ENCODE measurements around the gene SLC46A2.

Gene SLC46A2

GRCh38 chr9:112841261-112841660 lies 49.4 kb downstream of the SLC46A2 start:
- TF ChIP-seq EZH2phosphoT487 (conservative IDR thresholded peaks at IDR 0.05; ENCODE audit: low read length) (no peak), CTCF (IDR thresholded peaks at IDR 0.05; ENCODE audit: insufficient read depth, low read length, poor library complexity, severe bottlenecking) (no peak)
- H3K4me2 ChIP-seq (ENCODE audit: low read depth, low read length, poor library complexity, severe bottlenecking) = no peak overlapping the region
- H2AFZ ChIP-seq (ENCODE audit: low read depth, low read length, severe bottlenecking) = no peak overlapping the region
- no peak overlapping the region for H3K27ac ChIP-seq (ENCODE audit: low read depth, low read length)
- no peaks in the 10 kb centered on the region for H3K79me2 ChIP-seq (ENCODE audit: insufficient read depth, low read length)
- no peaks in the 10 kb centered on the region for H3K27me3 ChIP-seq (ENCODE audit: low read length)
- no peaks in the 10 kb centered on the region for H3F3A ChIP-seq (ENCODE audit: insufficient read depth)
- no peak overlapping the region for H3K4me3 ChIP-seq (ENCODE audit: insufficient read depth, low read length, poor library complexity, severe bottlenecking)
- H3K9ac ChIP-seq (ENCODE audit: low read length) = no peak overlapping the region
- H4K20me1 ChIP-seq (ENCODE audit: low read depth, low read length) = no peaks in the 10 kb centered on the region
- H3K36me3 ChIP-seq (ENCODE audit: low read length) = no peaks in the 10 kb centered on the region
- H3K9me3 ChIP-seq (ENCODE audit: insufficient read depth, low read length) = no peaks in the 10 kb centered on the region
- no peaks in the 10 kb centered on the region for H3K9me2 ChIP-seq (replicated peaks; ENCODE audit: insufficient read depth, low read length)

GRCh38 chr9:112839331-112839730 lies 51.3 kb downstream of the SLC46A2 start:
- H3F3A ChIP-seq (ENCODE audit: insufficient read depth) = no peaks in the 10 kb centered on the region
- H3K9ac ChIP-seq (ENCODE audit: low read length) = no peak overlapping the region
- no peaks in the 10 kb centered on the region for H3K36me3 ChIP-seq (ENCODE audit: low read length)

GRCh38 chr9:112838342-112838741 lies 52.3 kb downstream of the SLC46A2 start:
- Histone ChIP-seq H3K9me3 (ENCODE audit: insufficient read depth, low read length) (no peaks in the 10 kb centered on the region), H3K4me2 (ENCODE audit: low read depth, low read length, poor library complexity, severe bottlenecking) (no peak overlapping the region), H3K27ac (ENCODE audit: low read depth, low read length) (no peak overlapping the region), H3F3A (ENCODE audit: insufficient read depth) (no peaks in the 10 kb centered on the region), H3K9ac (ENCODE audit: low read length) (no peak overlapping the region), H3K4me3 (ENCODE audit: insufficient read depth, low read length, poor library complexity, severe bottlenecking) (no peak overlapping the region), H2AFZ (ENCODE audit: low read depth, low read length, severe bottlenecking) (no peak overlapping the region), H3K79me2 (ENCODE audit: insufficient read depth, low read length) (no peaks in the 10 kb centered on the region), H4K20me1 (ENCODE audit: low read depth, low read length) (no peaks in the 10 kb centered on the region), H3K27me3 (ENCODE audit: low read length) (no peaks in the 10 kb centered on the region), H3K36me3 (ENCODE audit: low read length) (no peaks in the 10 kb centered on the region), H3K9me2 (replicated peaks; ENCODE audit: insufficient read depth, low read length) (no peaks in the 10 kb centered on the region)
- no peak for TF ChIP-seq EZH2phosphoT487 (conservative IDR thresholded peaks at IDR 0.05; ENCODE audit: low read length)

More at GRCh38 chr9:112839331-112839730, 51.3 kb downstream of the SLC46A2 start:
- Histone ChIP-seq H4K20me1 (ENCODE audit: low read depth, low read length) (no peaks in the 10 kb centered on the region), H3K27ac (ENCODE audit: low read depth, low read length) (no peak overlapping the region), H3K27me3 (ENCODE audit: low read length) (no peaks in the 10 kb centered on the region), H3K4me2 (ENCODE audit: low read depth, low read length, poor library complexity, severe bottlenecking) (no peak overlapping the region), H3K79me2 (ENCODE audit: insufficient read depth, low read length) (no peaks in the 10 kb centered on the region), H3K4me3 (ENCODE audit: insufficient read depth, low read length, poor library complexity, severe bottlenecking) (no peak overlapping the region), H2AFZ (ENCODE audit: low read depth, low read length, severe bottlenecking) (no peak overlapping the region), H3K9me3 (ENCODE audit: insufficient read depth, low read length) (no peaks in the 10 kb centered on the region), H3K9me2 (replicated peaks; ENCODE audit: insufficient read depth, low read length) (no peaks in the 10 kb centered on the region)
- no peak for TF ChIP-seq EZH2phosphoT487 (conservative IDR thresholded peaks at IDR 0.05; ENCODE audit: low read length)
- no peak for TF ChIP-seq CTCF (IDR thresholded peaks at IDR 0.05; ENCODE audit: insufficient read depth, low read length, poor library complexity, severe bottlenecking)

- no peaks in the 10 kb centered on the region for H3K9me2 ChIP-seq (replicated peaks; ENCODE audit: insufficient read depth, low read length)
- no peak overlapping the region for H2AFZ ChIP-seq (ENCODE audit: low read depth, low read length, severe bottlenecking)
- no peak overlapping the region for H3K4me3 ChIP-seq (ENCODE audit: insufficient read depth, low read length, poor library complexity, severe bottlenecking)
- TF ChIP-seq CTCF (IDR thresholded peaks at IDR 0.05; ENCODE audit: insufficient read depth, low read length, poor library complexity, severe bottlenecking) = no peak
- no peak for TF ChIP-seq EZH2phosphoT487 (conservative IDR thresholded peaks at IDR 0.05; ENCODE audit: low read length)
- H4K20me1 ChIP-seq (ENCODE audit: low read depth, low read length) = no peaks in the 10 kb centered on the region
- no peaks in the 10 kb centered on the region for H3K27me3 ChIP-seq (ENCODE audit: low read length)
- no peaks in the 10 kb centered on the region for H3K36me3 ChIP-seq (ENCODE audit: low read length)
- H3K4me2 ChIP-seq (ENCODE audit: low read depth, low read length, poor library complexity, severe bottlenecking) = no peak overlapping the region
- H3F3A ChIP-seq (ENCODE audit: insufficient read depth) = no peaks in the 10 kb centered on the region
- H3K9ac ChIP-seq (ENCODE audit: low read length) = no peak overlapping the region
- H3K27ac ChIP-seq (ENCODE audit: low read depth, low read length) = no peak overlapping the region
- no peaks in the 10 kb centered on the region for H3K79me2 ChIP-seq (ENCODE audit: insufficient read depth, low read length)
- H3K9me3 ChIP-seq (ENCODE audit: insufficient read depth, low read length) = no peaks in the 10 kb centered on the region
These were observed 54.3 kb downstream of the SLC46A2 start for GRCh38 chr9:112836394-112836793.
